Esophagus (tissue), 2 donors: ENCODE results near the gene MAN2C1. TPM values are rescaled to one million over a fixed set of nuclear protein-coding genes. Genes with fewer than 3 reads are reported as not detected.

ENCODE experiments used
- H3K27ac ChIP-seq, 2 donors: one replicate each; pipeline ENCODE4 v1.5.1; 2013; ENCODE audit warnings: low read depth in 2 of 2, mild to moderate bottlenecking in 2 of 2, inconsistent platforms in 1 of 2, low read length in 1 of 2, moderate library complexity in 1 of 2
- H3K27me3 ChIP-seq, 2 donors: one replicate each; pipeline ENCODE4 v1.6.1; 2013; ENCODE audit warnings: low read length in 2 of 2, control low read depth in 1 of 2, mild to moderate bottlenecking in 1 of 2; ENCODE audit not compliant: insufficient read depth in 2 of 2, control insufficient read depth in 1 of 2
- H3K36me3 ChIP-seq, 2 donors: one replicate each; pipeline ENCODE4 v1.6.1; 2013; ENCODE audit warnings: low read length in 1 of 2; ENCODE audit not compliant: control insufficient read depth in 2 of 2, insufficient read depth in 2 of 2
- H3K4me1 ChIP-seq, 2 donors: one replicate each; pipeline ENCODE4 v1.6.1; 2013; ENCODE audit warnings: low read length in 1 of 2; ENCODE audit not compliant: control insufficient read depth in 2 of 2, insufficient read depth in 2 of 2
- H3K4me3 ChIP-seq, 2 donors: one replicate each; pipeline ENCODE4 v1.5.1; 2013; ENCODE audit warnings: low read length in 2 of 2, mild to moderate bottlenecking in 2 of 2, low read depth in 1 of 2, moderate library complexity in 1 of 2
- H3K9me3 ChIP-seq, 2 donors: one replicate each; pipeline ENCODE4 v1.6.1; 2013; ENCODE audit warnings: mild to moderate bottlenecking in 2 of 2, low read depth in 1 of 2, low read length in 1 of 2, moderate library complexity in 1 of 2; ENCODE audit not compliant: control insufficient read depth in 2 of 2, insufficient read depth in 1 of 2
- WGBS, 2 donors: extraction: QIAGEN DNeasy Blood & Tissue Kit; methylation state at CpG; one replicate each; pipeline ENCODE4 v1.1.7; 2013; 5-methylcytosine and 5-hydroxymethylcytosine counted together
- polyA plus RNA-seq, 2 donors: library from polyadenylated mRNA; stranded (reverse); fragments of 200-250 nt; gene quantifications; one replicate each; pipeline ENCODE4 v1.2.3, GENCODE V29; 2013
- donor health status: healthy with polysubstance abuse.
- donor health status: Bipolar disorder and iron deficiency.

MAN2C1 gene
- polyA plus RNA-seq, 2 donors, result 107 to 185 TPM

DNA sequence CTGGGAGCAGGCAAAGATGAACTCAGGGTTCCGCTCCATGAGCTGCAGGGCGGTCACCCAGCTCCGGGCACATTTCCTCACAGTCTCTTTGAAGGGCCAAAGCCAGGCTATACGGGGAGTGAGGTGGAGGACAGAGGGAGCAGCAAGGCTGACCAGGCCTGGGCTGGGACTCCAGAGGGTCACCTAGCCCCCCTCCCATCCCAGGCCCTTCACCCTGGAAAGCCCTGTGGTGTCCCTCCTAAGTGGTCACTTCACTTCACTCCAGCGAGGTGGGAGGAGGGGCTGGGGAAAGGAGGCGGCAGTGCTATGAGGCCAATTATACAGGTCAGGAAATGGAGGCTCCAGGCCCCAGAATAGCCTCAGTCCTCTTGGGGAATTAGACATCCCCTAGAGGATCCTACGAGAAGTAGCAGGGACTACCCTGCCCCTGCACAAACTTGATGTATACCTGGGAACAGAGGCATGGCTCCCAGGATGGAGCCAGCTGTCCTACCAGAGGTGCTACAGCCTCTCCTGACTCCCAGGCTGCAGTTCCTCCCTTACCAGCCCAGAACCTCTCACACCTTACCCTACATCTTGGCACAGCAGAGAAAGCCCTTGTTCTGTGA, 5.7 kb downstream of the MAN2C1 start:
- H3K27ac ChIP-seq, result no peak overlapping the region
- WGBS, 2 donors, result 89 to 93% methylated on average over 7 of the region's 7 CpGs
- peaks cover 12 to 58% of the 10 kb centered on the region in 2 donors for H3K36me3 ChIP-seq
- peaks cover 0 to 5% of the 10 kb centered on the region in 2 donors for H3K4me1 ChIP-seq
- H3K4me3 ChIP-seq, result no peak overlapping the region
- H3K9me3 ChIP-seq, result no peaks in the 10 kb centered on the region
- no peaks in the 10 kb centered on the region for H3K27me3 ChIP-seq

DNA sequence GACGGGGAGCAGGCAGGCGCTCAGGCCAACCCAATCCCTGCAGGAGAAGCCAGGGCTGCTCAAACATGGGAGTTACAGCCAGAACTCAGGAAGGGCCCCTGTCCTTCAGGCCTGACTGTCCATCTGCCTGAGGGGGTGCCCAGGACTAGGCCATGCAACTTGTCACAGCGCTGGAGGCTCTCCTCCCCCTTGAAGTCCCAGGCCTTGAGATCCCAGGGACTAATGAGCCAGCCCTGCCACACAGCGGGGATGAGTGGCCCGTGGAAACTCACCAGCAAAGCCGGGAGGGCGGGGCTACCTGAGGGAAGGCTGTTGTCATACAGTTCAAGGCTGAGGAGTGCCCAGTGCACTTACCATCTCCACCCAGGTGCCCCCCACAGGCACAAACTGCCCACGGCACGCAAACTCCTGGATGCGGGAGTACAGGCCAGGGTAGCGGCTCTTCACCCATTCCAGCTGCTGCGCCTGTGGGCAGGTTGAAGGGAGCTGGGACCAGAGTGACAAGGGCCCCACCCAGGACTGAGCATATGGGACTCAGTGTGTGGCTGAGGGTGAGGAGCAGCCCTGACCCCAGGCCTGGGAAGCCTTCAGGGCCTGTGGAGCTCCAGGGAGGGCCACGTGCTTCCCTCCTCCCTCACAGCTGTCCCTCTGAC, 6.3 kb downstream of the MAN2C1 start:
- Histone ChIP-seq H3K4me1 (no peaks in the 10 kb centered on the region), H3K27ac (no peak overlapping the region), H3K9me3 (no peaks in the 10 kb centered on the region), H3K36me3 (peaks cover 12 to 58% of the 10 kb centered on the region in 2 donors), H3K27me3 (no peaks in the 10 kb centered on the region), H3K4me3 (no peak overlapping the region)
- WGBS, 2 donors, result 89 to 94% methylated on average over 13 of the region's 13 CpGs

DNA sequence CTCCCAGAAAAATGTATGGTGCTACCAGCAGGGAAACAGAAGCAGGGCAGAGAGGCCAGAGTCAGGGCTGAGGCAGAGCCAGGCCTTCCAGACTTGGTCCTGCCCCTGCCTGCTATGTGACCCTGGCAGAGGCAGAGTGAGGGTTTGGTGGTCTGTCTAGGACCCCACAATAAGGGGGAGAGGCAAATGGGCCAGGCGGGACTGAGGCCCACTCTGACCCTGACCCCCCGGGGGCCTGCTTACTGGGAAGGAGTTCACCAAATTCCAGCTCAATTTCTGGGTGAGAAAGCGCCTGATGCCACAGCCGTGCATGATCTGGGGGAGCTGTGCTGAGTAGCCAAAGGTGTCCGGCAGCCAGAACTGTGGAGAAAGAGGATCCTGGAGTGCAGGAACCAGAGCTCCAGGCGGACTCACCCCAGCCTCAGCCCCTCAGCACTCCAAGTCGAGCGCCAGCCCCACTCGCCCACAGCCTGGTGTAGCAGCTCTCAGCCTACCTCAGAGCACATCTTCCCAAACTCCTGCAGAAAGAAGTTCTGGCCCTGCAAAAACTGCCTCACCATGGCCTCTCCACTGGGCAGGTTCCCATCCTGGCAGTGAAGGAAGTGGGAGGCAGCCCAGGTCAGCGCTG, 6.9 kb downstream of the MAN2C1 start:
- Histone ChIP-seq H3K4me3 (no peak overlapping the region), H3K9me3 (no peaks in the 10 kb centered on the region), H3K27me3 (no peaks in the 10 kb centered on the region), H3K27ac (no peak overlapping the region), H3K4me1 (no peaks in the 10 kb centered on the region), H3K36me3 (peaks cover 14 to 60% of the 10 kb centered on the region in 2 donors)
- 95 to 96% methylated on average over 10 of the region's 10 CpGs for WGBS, 2 donors

DNA sequence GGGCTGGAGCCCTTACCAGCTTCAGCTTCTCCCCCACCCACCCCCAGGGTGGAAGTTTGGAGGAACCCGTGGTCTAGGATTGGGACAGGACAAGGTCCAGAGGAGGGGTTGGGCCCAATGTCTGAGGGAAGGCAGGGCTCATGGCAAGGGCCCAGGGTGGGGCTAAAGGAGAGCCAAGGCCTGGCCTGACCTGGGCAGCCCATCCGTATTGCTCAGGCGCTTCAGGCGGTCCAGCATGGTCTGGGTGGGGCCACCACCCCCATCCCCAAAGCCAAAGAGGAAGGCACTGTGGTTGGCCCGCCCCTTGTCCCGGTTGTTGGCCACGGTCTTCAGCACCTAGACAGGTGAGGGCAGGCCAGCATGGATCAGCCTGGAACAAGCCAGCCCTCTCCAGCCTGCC, 7.6 kb downstream of the MAN2C1 start:
- Histone ChIP-seq H3K9me3 (no peaks in the 10 kb centered on the region), H3K36me3 (peaks cover 19 to 60% of the 10 kb centered on the region in 2 donors), H3K4me1 (no peaks in the 10 kb centered on the region), H3K27me3 (no peaks in the 10 kb centered on the region), H3K27ac (no peak overlapping the region), H3K4me3 (no peak overlapping the region)
- WGBS, 2 donors, result 89% methylated on average over 7 of the region's 7 CpGs

DNA sequence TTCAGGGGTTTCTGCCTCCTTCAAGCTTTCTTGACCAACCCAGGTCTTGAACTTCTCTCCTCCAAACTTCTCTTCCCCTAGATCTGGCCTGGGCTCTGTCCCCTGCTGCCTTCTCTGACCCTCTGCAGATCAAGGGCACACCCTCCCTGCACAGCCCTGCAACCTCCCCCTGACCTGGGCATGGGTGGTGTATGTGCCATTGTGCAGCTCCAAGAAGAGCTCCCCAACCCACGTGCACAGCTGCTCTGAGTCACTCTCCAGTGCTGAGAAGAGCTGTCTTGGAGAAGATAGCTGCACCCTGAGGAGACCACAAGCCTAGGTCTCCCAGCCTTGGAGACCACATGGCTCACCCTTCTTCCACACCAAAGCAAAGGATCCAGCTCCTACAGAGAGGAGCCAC, 8.0 kb downstream of the MAN2C1 start:
- peaks cover 19 to 57% of the 10 kb centered on the region in 2 donors for H3K36me3 ChIP-seq

DNA sequence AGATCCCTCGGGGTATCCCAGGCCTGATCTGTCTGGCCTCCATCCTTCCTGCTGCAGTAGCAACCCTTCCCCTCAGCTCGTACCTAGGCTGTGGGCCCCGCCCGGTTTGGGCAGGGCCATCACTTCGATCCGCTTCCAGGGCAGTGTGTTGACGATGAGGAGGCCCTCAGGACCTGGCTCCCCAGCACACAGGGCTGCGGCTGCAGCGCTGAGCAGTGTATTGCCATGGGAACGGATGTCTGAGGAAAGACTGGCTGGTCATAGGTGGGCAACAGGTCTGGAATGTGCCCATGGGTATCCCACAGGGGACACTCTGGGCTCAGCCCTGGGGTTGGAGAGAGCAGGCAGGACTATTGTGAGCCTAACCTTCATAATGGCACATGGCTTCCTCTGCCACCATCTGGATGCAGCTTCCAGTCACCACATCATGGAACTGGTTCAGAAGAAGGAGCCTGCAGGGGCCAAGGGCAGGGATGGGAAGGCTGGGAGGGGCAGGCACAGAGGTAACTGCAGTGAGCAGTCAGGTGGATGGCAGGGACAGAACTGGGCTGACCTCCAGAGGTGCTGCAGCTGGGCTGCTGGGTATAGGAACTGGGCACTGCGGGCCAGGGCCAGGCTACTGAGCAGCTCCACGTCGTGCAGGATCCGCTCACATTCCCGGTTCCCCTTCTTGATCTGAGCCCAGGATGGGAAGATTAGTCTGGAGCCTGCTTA, 8.7 kb downstream of the MAN2C1 start:
- WGBS, 2 donors, result 86 to 87% methylated on average over 15 of the region's 15 CpGs
- Histone ChIP-seq H3K4me1 (no peaks in the 10 kb centered on the region), H3K27me3 (no peaks in the 10 kb centered on the region), H3K36me3 (peaks cover 20 to 55% of the 10 kb centered on the region in 2 donors), H3K4me3 (no peak overlapping the region), H3K9me3 (no peaks in the 10 kb centered on the region), H3K27ac (no peak overlapping the region)

More for the DNA sequence above, 8.0 kb downstream of the MAN2C1 start:
- Histone ChIP-seq H3K4me3 (no peak overlapping the region), H3K9me3 (no peaks in the 10 kb centered on the region), H3K4me1 (no peaks in the 10 kb centered on the region), H3K27ac (no peak overlapping the region), H3K27me3 (no peaks in the 10 kb centered on the region)
- 49 to 50% methylated on average over 1 of the region's 1 CpG for WGBS, 2 donors

DNA sequence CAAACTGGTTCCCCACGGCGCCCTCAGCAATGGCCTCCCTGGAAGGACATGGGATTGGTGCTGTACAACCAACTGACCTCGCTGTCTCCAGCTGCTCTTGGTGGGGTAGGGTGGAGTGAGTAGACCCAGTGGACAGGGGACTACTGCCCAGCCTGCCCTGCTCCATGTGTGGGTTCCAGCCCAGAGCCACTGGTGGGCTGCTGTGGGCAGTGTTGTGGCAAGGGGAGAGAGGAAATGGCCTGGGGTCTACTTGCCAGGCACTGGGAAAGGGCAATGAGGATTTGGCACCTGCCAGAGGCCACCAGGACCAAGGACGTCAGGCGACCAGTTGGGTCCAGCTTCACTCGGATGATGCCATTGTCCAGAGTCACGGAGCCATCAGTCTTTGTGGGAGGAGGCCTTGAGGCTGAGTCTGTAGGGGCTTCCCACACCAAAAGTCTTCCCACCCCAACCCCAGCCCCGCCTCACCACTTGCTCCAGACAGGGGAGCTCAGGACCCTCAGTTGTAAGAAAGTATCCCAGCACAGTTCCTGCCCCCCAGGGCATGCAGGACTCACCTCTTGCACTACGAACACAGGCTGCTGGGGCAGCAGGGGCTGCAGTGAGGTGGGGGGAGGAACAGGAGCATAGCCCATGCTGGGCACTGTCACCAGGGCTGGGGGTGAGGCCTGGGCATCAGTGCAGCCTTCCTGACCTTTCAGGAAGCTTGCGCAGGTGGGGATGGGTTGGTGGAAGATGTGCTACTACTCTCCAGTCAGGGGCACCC, 9.5 kb downstream of the MAN2C1 start:
- Histone ChIP-seq H3K27ac (no peak overlapping the region), H3K9me3 (no peaks in the 10 kb centered on the region), H3K4me3 (no peak overlapping the region), H3K36me3 (peaks cover 18 to 51% of the 10 kb centered on the region in 2 donors), H3K4me1 (no peaks in the 10 kb centered on the region), H3K27me3 (no peaks in the 10 kb centered on the region)
- WGBS, 2 donors, result 94 to 96% methylated on average over 10 of the region's 10 CpGs

DNA sequence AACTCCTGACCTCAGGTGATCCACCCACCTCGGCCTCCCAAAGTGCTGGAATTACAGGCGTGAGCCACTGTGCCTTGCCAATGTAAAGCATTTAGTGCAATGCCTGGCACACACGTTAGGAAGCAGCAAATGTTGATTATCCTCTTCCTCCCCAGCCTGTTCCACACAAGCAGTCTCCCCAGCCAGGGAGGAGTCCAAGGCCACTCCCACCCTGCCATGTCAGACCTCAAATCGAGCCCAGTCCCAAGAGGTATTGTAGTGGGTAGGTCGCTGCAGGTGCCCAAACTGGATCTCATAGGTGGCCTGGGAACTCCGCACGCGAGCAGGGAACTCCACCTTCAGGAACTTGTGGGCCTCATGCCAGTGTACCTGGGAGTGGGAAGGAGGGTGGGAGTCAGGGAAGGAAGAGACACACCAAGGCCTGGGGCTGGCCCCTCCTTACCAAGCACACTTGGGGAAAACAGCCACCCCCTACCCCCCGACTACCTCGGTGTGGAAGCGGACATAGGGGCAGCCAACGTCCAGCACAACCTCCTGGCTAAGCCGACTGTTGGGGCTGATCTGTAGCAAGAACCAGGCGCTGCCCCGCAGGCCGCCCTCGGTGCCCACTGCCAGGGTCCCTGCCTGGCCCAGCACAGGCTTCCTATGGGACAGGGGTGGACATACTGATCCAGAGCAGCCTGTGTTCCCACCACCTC, 10.3 kb downstream of the MAN2C1 start:
- peaks cover 18 to 49% of the 10 kb centered on the region in 2 donors for H3K36me3 ChIP-seq
- no peaks in the 10 kb centered on the region for H3K27me3 ChIP-seq
- WGBS, 2 donors, result 89 to 92% methylated on average over 17 of the region's 17 CpGs
- no peak overlapping the region for H3K4me3 ChIP-seq
- no peaks in the 10 kb centered on the region for H3K9me3 ChIP-seq
- no peaks in the 10 kb centered on the region for H3K4me1 ChIP-seq
- H3K27ac ChIP-seq, result no peak overlapping the region
